Cerebellar nuclear complex (tissue), 1 donor: ENCODE data around the gene KCNQ1.

Experiments
- DNase-seq, 2 experiments: peaks; one replicate each; lab custom pipeline; 2025; lab: John Stamatoyannopoulos, UW

KCNQ1 gene

GRCh38 chr11:2508793-2509192 is 64.0 kb downstream of the KCNQ1 start:
- no peak for DNase-seq

GRCh38 chr11:2509481-2510001 is 64.7 kb downstream of the KCNQ1 start:
- DNase-seq, result no peak

- DNase-seq, result no peak
Observed at GRCh38 chr11:2510626-2511402, 66.0 kb downstream of the KCNQ1 start.

GRCh38 chr11:2511421-2512369 is 66.9 kb downstream of the KCNQ1 start:
- DNase-seq, result no peak

- DNase-seq, result no peak
Observed at GRCh38 chr11:2512431-2513407, 67.9 kb downstream of the KCNQ1 start.

GRCh38 chr11:2513441-2513840 is 68.6 kb downstream of the KCNQ1 start:
- no peak for DNase-seq

- no peak for DNase-seq
Observed at GRCh38 chr11:2515401-2516275, 70.8 kb downstream of the KCNQ1 start.

- no peak for DNase-seq
Observed at GRCh38 chr11:2516276-2517015, 71.6 kb downstream of the KCNQ1 start.

- no peak for DNase-seq
Observed at GRCh38 chr11:2517016-2517385, 72.2 kb downstream of the KCNQ1 start.

- no peak for DNase-seq
Observed at GRCh38 chr11:2517386-2518064, 72.7 kb downstream of the KCNQ1 start.

GRCh38 chr11:2518111-2518982 is 73.5 kb downstream of the KCNQ1 start:
- no peak for DNase-seq

GRCh38 chr11:2518983-2519340 is 74.2 kb downstream of the KCNQ1 start:
- DNase-seq, result no peak

GRCh38 chr11:2519517-2519861 is 74.7 kb downstream of the KCNQ1 start:
- no peak for DNase-seq

- DNase-seq, result no peak
Observed at GRCh38 chr11:2519862-2520735, 75.3 kb downstream of the KCNQ1 start.

- DNase-seq, result no peak
Observed at GRCh38 chr11:2520736-2521035, 75.9 kb downstream of the KCNQ1 start.

- no peak for DNase-seq
Observed at GRCh38 chr11:2521081-2521732, 76.4 kb downstream of the KCNQ1 start.
